ENCODE results near the gene PTPRN2.
"Not testable (repeated sequence)": the region's sequence is repeated elsewhere in the genome, so short reads cannot be mapped to it uniquely, and the experiment has no call there.

Gene PTPRN2

DNA sequence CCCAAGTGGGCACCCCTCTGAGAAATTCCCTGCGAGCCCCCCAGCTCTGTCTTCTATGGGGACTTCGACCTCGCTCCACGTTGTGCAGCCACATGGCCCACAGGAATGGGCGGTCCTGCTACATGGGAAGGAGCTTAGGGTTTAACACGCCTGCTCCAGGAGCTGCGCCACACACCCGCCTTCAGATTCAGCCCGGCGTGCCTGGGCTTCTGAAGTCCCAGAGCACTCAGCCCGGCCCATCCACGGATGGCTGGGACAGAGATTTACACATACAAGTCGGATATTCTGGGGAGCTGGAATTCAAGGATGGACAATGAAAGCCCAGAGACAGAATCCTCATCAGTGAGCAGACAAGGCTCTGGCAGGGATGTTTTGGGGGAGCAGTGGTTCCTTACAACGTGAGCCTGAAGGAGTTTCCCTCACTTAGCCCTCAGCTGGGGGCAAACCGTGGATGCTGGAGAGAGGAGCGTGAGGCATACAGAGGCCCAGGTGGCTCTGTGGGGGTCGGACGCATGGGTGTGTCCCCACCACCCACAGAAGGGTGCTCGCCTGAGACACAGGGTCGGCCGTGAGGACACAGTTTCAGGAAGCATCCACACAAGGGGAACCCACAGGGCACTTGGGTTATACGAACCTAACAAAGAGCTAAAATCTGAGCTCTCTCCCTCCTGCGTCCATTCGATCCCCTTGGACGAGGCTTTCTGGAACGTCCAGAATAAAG, 877.9 kb downstream of the PTPRN2 start:
- no peak for FAIRE-seq

DNA sequence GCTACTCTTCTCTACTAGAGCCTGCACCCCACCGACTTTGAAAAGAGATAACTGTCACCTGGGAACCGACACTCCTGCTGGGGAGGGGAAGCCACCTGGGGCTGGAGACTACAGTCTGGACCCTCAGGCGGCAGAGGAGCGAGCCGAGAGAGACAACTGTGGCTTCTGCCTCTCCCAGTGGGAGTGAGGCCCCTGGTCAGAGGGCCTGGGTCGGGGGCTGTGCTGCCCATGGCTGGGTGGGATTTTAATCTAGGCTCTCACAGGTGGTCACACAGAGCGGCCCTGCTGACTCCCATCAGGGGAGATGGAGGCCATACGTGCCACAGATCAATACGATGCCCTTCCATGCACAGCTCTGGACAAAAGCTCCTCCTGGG, 878.7 kb downstream of the PTPRN2 start:
- FAIRE-seq = no peak

DNA sequence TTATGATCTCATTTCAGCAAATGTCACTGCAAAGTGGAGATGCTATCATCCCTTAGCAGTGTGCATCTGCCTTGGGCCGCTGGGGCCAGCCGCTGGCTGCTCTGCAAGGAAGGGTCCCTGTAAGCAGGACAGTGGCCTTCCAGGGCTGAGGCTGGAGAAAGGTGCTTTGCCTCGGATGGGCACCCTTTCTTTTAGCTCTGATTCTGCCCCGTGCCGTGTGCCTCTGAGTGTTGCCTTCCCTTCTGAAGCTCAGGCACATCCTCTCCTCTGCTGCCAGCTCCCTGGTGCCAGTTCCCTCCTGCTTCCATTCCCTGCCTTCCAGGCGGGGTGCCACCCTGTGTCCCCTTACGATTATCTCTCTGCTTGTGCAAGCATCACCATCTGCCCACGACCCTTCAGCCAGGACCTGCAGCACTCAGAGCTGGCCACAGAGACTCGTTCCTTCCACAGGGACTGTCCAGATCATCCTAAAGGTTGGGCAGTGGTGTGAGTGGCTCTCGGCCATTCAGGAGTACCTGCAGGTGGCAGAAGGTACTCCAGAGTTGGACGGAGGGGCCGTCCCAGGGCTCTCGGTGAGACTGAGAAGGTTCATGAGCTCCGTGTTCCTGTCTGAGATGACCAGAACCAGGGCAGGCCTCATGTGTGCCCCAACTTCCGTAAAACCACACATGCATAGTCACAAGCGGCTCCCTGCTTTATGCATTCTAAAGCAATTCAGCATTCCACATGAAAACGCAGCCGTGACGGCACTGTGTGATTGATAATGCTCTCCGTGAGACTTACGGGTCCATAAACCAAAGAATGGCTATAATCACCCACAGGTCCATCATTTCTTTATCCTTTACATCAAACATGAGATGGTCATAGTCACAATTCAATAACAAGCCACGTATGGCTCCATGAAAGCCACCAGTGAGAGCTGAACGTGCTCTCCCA, 879.4 kb downstream of the PTPRN2 start:
- FAIRE-seq = no peak

DNA sequence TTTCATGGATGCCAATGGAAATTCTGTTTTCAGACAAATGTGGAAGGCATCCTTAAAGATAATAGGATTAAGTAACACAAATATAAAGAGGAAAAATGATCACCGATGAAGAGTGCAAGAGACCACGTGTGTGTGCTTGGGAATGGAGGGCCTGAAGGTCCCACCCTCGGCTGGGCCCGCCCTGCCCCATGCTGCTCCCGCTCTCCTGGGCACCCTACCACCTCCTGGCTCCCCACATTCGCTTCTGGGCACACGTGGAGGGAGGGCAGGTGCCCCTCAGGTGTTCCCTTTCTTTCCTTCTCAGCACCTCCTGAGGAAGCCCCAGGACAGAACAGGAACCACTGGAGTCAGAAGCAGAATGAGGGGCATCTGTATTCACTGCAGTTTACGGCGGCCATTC, 883.3 kb downstream of the PTPRN2 start:
- FAIRE-seq = no peak

DNA sequence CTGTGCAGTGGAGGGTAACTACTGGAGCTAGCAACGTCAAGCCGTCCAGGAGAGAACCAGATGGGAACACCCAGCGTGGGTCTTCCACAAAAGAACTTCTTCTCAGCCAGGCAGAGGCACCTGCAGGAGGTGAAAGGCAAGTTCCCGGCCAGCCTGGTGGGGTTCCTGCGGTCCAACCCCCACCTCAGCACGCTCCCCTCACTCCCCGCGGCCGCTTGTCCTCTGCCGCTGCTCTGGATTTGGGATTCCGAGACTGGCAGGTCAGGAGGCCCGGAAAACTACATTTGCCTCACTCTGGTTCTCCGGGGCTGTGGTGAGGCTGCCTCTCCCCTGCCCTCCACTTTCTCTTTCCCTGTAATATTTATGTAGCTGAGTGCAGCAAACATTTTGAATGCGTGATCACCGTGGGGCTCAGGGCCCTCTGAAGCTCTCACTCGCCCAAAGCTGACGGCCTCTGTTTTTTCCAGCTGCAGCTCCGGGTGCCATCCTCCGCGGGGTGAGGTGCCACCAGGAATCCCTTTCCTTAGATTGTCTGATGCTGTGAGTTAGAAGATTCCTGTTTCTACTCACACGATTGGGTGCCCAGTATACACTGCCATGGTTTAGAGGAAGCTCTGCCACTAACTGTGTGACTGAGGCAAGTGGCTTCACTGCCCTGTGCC, 884.0 kb downstream of the PTPRN2 start:
- no peak for FAIRE-seq

DNA sequence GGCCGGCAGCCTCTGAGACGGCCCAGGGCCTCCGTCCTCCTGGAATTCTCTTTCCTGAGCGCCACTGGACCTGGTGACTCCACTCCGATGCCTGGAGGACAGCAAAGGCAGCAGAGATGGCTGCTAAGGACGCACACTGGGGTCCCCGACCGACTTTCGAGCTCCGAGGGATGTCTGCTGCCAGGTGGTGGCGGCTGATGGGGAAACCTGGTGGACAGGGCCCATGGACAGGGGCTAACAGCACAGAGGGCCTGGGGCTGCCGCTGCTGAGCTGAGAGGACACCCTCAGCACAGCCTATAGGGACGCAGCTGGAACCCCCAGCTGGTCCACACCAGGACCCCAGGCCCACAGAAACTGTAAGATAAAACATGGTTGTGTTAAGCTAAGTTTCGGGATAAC, 884.5 kb downstream of the PTPRN2 start:
- FAIRE-seq = no peak

DNA sequence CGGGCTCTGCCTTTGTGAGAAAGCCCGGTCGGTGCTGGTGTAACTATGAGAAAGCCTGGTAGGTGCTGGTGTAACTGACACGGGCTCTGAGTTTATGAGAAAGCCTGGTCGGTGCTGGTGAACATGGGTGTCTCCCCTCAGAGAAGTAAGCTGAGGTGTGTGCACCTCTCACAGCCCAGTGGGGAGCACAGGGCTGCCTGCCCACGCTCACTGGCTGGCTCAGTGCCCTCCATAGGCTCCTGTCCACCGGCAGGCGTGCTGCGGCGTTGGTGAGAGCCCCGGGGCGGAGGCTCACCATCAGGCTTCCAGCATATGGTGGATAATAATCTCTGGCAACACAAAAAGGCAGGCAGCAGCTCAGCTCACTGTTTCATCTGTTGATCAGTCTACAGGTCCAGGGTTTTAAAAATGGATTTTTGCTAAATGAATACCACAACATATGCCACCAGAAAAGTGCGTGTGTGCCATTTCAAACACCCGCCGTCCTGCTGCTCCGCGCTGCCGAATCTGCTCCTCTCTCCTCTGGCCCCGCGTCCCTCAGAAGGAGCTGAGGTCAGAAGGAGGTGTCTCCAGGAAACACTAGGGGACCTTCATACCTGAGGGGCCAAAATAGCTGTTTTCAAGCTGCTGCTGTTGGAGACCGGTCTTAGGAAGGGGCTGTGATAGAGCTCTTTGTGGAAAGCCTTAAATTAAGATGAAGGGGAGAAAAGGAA, 885.2 kb downstream of the PTPRN2 start:
- no peak for FAIRE-seq

DNA sequence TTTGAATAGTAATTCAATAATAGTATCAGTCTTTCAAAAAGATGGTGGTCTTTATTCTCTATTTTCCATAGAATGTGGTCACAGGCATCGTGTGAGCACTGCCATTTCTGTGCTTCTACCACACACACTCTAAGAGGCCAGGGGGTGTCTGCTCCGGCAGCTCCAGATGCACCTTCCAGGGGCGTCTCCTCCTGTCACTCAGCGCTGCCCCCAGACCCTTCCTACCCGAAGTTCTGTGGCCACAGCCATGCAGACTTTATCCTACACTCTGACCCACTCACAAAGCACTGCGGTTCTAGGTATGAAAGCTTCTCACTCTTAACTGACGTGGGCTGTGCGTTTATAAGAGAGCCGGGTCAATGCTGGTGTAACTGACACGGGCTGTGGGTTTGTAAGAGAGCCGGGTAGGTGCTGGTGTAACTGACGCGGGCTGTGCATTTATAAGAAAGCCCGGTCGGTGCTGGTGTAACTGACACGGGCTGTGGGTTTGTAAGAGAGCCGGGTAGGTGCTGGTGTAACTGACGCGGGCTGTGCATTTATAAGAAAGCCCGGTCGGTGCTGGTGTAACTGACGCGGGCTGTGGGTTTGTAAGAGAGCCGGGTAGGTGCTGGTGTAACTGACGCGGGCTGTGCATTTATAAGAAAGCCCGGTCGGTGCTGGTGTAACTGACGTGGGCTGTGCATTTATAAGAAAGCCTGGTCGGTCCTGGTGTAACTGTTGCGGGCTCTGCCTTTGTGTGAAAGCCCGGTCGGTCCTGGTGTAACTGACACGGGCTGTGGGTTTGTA, 886.0 kb downstream of the PTPRN2 start:
- not testable (repeated sequence) for FAIRE-seq

DNA sequence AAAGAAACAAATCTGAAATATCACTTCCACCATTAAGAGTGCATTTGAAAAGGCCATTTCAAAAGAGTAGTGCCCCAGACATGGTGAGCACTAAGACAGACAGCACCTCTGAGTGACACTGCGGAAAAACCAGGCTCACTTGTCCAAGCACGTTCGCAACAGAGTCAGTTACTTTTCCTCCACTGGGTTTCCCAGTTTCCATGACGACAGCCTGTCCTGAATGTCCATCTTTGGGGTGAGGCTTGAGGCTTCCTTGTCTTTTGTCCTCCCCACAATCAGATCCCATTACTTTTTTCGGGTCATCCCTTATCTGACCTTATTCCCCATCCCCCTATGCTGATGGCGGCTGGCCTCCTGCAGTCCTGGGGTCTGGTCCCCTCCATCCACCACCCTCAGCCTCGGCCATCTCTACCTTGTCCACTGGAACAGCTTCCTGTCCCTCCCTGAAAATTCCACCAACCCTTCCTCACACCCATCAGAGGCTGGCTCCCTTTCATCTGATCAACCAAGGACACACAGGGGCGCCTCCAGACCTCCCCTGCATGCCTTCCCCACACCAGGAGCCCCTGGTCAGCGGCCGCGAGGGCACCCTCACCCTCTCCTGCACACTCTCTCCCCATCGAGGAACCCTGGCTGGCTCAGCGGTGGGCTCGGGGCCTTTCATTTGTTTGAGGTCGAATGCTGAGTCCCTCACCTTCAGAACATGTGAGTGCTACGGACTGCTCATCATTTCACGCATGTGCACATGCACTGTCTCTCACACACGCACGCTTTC, 887.2 kb downstream of the PTPRN2 start:
- FAIRE-seq = no peak

DNA sequence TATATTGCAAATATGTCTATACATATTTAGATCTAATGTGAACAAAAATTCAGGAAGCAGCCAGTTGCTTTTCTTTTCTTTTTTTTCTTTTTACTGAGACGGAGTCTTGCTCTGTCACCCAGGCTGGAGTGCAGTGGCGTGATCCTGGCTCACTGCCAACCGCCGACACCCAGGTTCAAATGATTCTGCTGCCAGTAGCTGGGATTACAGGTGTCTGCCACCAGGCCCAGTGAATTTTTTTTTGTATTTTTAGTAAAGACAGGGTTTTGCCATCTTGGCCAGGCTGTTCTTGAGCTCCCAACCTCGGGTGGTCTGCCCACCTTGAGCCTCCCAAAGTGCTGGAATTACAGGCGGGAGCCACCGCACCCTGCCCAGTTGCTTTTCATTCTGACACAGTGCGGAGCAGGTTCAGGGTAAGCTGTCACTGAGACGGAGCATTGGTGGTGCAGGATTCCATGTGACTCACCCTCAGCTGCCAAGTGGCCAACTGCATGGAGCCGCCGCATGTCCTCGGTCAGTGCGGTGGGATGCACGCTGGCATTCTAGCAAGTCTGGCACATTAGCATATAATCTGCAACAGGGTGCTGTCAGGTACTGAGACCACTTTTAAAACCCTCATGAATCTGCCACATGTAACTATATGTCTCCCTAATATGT, 888.1 kb downstream of the PTPRN2 start:
- FAIRE-seq = no peak

DNA sequence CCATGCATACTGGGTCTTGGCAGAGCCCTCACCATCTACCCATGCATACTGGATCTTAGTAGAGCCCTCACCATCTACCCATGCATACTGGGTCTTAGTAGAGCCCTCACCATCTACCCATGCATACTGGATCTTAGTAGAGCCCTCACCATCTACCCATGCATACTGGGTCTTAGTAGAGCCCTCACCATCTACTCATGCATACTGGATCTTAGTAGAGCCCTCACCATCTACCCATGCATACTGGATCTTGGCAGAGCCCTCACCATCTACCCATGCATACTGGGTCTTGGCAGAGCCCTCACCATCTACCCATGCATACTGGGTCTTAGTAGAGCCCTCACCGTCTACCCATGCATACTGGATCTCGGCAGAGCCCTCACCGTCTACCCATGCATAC, 890.3 kb downstream of the PTPRN2 start:
- not testable (repeated sequence) for FAIRE-seq

DNA sequence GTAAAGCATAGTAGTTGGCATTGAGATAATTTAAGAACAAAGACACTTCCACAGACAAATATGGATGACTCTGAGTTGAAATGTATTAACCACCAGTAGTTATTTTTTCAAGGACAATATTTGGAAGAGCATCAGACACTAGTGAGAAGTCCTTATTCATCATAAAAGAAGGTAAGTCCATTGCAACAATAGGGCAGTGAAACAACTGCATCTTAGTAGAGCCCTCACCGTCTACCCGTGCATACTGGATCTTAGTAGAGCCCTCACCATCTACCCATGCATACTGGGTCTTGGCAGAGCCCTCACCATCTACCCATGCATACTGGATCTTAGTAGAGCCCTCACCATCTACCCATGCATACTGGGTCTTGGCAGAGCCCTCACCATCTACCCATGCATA, 892.0 kb downstream of the PTPRN2 start:
- FAIRE-seq = not testable (repeated sequence)

DNA sequence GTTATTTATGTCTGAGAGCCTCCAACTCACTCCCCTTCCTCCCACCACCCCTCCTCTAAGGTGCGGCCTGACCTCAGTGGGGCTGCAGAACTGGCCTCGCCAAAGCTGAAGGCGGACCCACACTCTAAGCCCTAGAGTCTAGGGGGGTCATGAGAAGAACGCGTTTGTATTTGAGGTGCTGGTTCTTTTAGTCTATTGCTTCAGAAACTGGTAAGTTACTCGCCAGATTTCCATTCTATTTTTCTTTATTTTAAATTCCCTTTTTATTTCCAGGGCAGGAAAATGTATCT, 893.3 kb downstream of the PTPRN2 start:
- no peak for FAIRE-seq

DNA sequence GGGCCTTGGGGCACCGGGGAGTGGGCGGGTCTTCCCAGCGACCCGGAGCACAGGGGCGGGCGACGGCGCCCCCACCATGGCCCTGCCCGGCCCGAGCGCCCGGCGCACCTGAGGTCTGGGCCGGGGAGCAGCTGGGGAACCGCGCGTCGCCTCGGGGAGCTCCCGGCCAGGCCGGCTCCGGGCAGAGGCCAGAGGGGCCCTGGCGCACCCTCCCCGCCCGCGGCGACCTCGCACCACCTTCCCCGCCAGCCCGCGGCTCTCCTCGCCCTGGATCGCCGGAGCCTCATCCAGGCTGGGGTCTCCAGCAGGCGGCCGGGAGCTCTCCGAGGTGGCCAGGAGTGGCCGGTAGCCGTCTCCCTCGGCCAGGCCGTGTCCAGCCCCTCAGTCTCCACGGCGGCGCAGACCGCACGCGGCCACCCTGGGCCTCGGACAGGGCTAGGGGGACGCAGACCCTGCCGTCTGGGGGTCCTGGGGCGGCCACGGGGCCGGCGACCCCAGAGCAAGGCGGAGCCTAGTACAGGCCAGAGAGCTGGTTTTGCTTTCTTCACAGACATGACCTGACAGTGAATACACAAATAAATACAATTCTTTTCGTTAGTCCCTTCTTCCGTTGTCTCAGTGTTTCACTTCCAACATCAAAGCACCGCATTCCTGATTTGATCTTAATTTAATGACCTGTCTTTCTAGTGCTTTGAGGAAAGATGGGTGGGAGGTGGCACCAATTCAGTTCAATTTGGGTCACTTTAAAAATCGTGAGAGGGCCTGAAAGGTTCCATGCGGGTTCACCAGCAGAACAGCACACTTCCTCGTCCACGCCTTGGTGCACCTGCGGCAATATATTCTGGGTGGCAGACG, 893.9 kb downstream of the PTPRN2 start:
- FAIRE-seq = no peak

DNA sequence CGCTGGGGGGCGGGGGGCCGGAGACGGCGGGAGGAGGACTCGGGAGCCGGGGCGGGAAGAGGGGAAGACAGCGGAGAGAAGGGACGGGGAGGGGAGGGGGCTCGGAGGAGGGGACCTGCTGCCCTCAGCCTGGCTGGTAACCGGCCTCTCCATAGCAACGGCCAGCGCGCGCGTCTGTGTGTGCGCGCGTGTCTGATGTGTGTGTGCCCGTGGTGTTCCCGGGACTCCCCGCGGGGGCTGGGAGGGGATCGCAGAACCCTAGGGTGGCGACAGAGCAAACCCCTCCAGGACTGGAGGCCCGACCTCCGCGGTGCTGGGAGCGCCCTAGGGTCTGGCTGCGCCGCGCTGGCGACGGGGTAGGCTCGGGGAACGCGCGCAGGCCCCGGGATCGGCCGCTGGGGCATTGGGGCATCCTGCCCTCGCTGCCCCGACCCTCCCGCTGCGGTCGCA, 894.5 kb downstream of the PTPRN2 start:
- no peak for FAIRE-seq

DNA sequence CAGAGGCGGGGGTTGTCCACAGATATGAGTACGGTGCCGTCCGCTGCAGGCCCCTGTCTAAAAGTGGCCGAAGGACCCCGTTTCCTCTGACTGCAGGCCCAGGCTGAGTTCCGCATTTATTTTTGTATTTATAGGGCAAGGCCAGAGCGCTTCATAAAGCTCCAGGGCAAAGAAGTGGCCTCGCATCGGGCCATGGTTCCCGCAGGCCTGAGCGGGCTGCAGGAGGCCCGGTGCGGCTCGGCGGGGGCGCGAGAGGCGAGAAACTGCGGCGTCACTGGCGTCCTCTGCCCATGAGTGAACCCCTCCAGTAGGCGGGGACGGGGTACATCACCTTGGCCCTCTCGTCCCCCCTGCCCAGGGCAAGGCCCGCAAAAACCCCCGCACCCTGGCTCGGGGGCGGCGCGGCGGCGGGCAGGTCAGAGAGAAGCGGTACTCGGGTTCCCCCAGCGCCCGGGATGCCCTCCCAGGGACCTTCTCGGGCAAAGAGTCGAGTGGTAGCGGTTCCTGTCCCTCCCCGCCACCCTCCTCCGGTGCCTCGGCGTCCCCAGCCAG, 895.1 kb downstream of the PTPRN2 start:
- FAIRE-seq = no peak

DNA sequence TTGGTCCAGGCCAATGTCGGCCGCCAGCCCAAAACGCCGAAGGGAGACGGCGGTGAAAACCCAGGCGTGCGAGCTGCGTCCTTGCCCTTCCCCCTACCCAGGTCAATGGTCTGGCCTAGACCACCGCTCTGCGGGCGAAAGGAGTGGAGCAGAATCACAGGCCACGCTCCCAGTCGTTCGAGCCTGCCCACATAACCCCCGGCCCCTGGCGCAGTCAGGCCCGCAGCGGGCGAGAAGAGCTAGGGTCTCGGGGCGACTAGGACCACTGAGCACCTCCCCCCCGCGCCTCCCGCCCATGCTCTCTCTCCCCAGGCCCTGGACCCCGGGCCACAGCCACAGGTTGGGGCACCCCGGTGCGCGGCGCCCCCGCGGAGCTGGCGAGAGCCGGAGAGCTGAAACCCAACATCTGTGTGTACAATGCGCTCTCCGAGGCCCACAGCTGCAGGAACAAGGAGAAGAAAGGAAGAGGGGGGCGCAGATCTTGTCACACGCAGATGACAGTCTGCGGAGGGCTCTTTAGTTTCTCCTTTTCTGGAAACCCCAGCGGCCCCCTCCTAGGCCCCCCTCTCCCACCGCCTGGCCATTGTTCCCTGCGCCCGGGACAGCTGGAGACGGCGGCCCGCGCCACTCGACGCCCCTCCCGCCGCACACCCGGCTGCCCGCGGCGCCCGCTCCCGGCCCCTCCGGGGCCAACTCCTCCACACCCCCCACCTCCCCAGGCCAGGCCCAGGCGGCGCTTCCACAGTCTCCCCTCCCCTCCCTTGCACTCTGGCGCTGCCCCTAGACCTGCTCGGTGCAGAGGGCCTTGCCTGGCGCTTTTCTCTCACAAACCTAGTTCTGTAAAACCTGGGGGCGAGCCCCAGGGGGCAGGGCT, 895.8 kb downstream of the PTPRN2 start:
- FAIRE-seq = no peak

DNA sequence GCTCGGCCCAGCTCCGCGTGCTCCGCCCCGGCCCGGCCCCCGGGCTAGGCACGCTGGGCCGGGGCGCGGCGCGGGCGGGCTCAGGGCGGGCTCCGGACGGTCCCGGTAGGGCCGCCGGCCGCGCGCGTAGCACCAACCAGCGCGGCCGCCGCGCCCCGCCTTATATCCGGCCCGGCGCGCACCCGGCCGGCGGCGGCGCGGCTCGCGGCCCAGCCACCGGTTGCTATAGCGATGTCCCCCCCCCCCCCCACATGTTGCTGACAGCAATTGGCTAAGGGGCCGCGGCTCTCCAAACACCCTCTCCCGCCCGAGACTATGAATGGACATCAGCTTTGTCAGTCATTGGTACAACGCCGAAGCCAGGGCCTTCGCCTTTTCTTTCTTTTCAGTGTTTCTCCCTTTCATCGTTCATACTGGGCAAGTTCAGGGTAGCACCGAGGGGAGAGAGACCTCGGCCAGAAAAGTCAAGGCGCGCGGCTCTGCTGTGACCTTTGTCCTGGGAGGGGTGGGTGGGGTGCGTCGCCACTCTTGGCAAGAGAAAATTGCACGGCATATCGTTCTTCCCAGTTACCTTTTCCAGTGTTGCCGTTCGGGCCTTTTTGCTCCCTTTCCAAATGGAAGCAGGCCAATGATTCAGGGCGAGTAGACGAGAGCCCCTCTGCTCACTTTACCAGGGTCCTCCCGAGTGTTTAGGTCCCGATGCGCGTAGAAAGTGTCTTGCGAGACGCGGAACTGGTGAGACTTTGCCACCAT, 896.6 kb downstream of the PTPRN2 start:
- FAIRE-seq = no peak

Measured in islet of Langerhans (tissue), 1 donor.